ENCODE measurements around the gene OR6F1. TPM values are rescaled to one million over a fixed set of nuclear protein-coding genes. Genes with fewer than 3 reads are reported as not detected.
"Not testable (repeated sequence)": the region's sequence is repeated elsewhere in the genome, so short reads cannot be mapped to it uniquely, and the experiment has no call there.

Gene OR6F1
- total RNA-seq (2014; rRNA removed; shearing (Covaris generic)) = not detected in 2 replicates

- H3K27me3 ChIP-seq (ENCODE audit: control insufficient read depth, insufficient read depth, low read length) = no peaks in the 10 kb centered on the region
- no peaks in the 10 kb centered on the region for H3K36me3 ChIP-seq (replicated peaks; ENCODE audit: control insufficient read depth, insufficient read depth, low read length)
- DNase-seq = no peak
- H3K4me3 ChIP-seq (ENCODE audit: insufficient read depth, low read depth, low read length) = no peak within 1 kb of the TSS
Measured at GRCh38 chr1:247716546-247716945, at the start of gene OR6F1. OR6F1 (minus strand) TSS chr1:247716646; CDS start chr1:247712755, 3,891 bp downstream.

GRCh38 chr1:247760456-247760855 is 44.0 kb upstream of the OR6F1 start, which contains the start of gene OR1C1:
OR1C1 (minus strand) TSS chr1:247760556; CDS start chr1:247758406, 2,150 bp downstream.
- DNase-seq = no peak
- H3K36me3 ChIP-seq (replicated peaks; ENCODE audit: control insufficient read depth, insufficient read depth, low read length) = no peaks in the 10 kb centered on the region
- H3K4me3 ChIP-seq (ENCODE audit: insufficient read depth, low read depth, low read length) = no peak within 1 kb of the TSS
- H3K27me3 ChIP-seq (ENCODE audit: control insufficient read depth, insufficient read depth, low read length) = no peaks in the 10 kb centered on the region

GRCh38 chr1:247754311-247754710 is 37.9 kb upstream of the OR6F1 start:
- not testable (repeated sequence) for DNase-seq; H3K36me3 ChIP-seq (replicated peaks; ENCODE audit: control insufficient read depth, insufficient read depth, low read length); H3K4me3 ChIP-seq (ENCODE audit: insufficient read depth, low read depth, low read length); H3K27me3 ChIP-seq (ENCODE audit: control insufficient read depth, insufficient read depth, low read length)

- no peak overlapping the region for H3K4me3 ChIP-seq (ENCODE audit: insufficient read depth, low read depth, low read length)
- no peaks in the 10 kb centered on the region for H3K36me3 ChIP-seq (replicated peaks; ENCODE audit: control insufficient read depth, insufficient read depth, low read length)
- no peaks in the 10 kb centered on the region for H3K27me3 ChIP-seq (ENCODE audit: control insufficient read depth, insufficient read depth, low read length)
- no peak for DNase-seq
Measured at GRCh38 chr1:247749870-247750269, 33.4 kb upstream of the OR6F1 start.

- no peak within 1 kb of the TSS for H3K4me3 ChIP-seq (ENCODE audit: insufficient read depth, low read depth, low read length)
- no peak for DNase-seq
- H3K27me3 ChIP-seq (ENCODE audit: control insufficient read depth, insufficient read depth, low read length) = no peaks in the 10 kb centered on the region
- no peaks in the 10 kb centered on the region for H3K36me3 ChIP-seq (replicated peaks; ENCODE audit: control insufficient read depth, insufficient read depth, low read length)
Measured at GRCh38 chr1:247748041-247748440, 31.6 kb upstream of the OR6F1 start, which contains the start of gene OR14A2. OR14A2 (minus strand) TSS chr1:247748141.

GRCh38 chr1:247747616-247748015 is 31.2 kb upstream of the OR6F1 start:
- Histone ChIP-seq H3K36me3 (replicated peaks; ENCODE audit: control insufficient read depth, insufficient read depth, low read length) (no peaks in the 10 kb centered on the region), H3K4me3 (ENCODE audit: insufficient read depth, low read depth, low read length) (no peak overlapping the region), H3K27me3 (ENCODE audit: control insufficient read depth, insufficient read depth, low read length) (no peaks in the 10 kb centered on the region)
- DNase-seq = no peak

- DNase-seq = no peak
- no peaks in the 10 kb centered on the region for H3K27me3 ChIP-seq (ENCODE audit: control insufficient read depth, insufficient read depth, low read length)
- no peak overlapping the region for H3K4me3 ChIP-seq (ENCODE audit: insufficient read depth, low read depth, low read length)
- H3K36me3 ChIP-seq (replicated peaks; ENCODE audit: control insufficient read depth, insufficient read depth, low read length) = no peaks in the 10 kb centered on the region
Measured at GRCh38 chr1:247746391-247746935, 30.0 kb upstream of the OR6F1 start.

- not testable (repeated sequence) for H3K27me3 ChIP-seq (ENCODE audit: control insufficient read depth, insufficient read depth, low read length); H3K36me3 ChIP-seq (replicated peaks; ENCODE audit: control insufficient read depth, insufficient read depth, low read length); H3K4me3 ChIP-seq (ENCODE audit: insufficient read depth, low read depth, low read length); DNase-seq
Measured at GRCh38 chr1:247742215-247742760, 25.8 kb upstream of the OR6F1 start.

- DNase-seq = no peak
- H3K27me3 ChIP-seq (ENCODE audit: control insufficient read depth, insufficient read depth, low read length) = no peaks in the 10 kb centered on the region
- H3K36me3 ChIP-seq (replicated peaks; ENCODE audit: control insufficient read depth, insufficient read depth, low read length) = no peaks in the 10 kb centered on the region
- H3K4me3 ChIP-seq (ENCODE audit: insufficient read depth, low read depth, low read length) = no peak overlapping the region
Measured at GRCh38 chr1:247741756-247742155, 25.3 kb upstream of the OR6F1 start.

- no peak for DNase-seq
- Histone ChIP-seq H3K4me3 (ENCODE audit: insufficient read depth, low read depth, low read length) (no peak overlapping the region), H3K27me3 (ENCODE audit: control insufficient read depth, insufficient read depth, low read length) (no peaks in the 10 kb centered on the region), H3K36me3 (replicated peaks; ENCODE audit: control insufficient read depth, insufficient read depth, low read length) (no peaks in the 10 kb centered on the region)
Measured at GRCh38 chr1:247740721-247741120, 24.3 kb upstream of the OR6F1 start.

GRCh38 chr1:247738315-247738714 is 21.9 kb upstream of the OR6F1 start, which contains the start of gene OR14K1:
OR14K1 (plus strand) TSS chr1:247738615; CDS start chr1:247738615, 0 bp downstream.
- no peak for DNase-seq
- Histone ChIP-seq H3K27me3 (ENCODE audit: control insufficient read depth, insufficient read depth, low read length) (no peaks in the 10 kb centered on the region), H3K4me3 (ENCODE audit: insufficient read depth, low read depth, low read length) (no peak within 1 kb of the TSS)

GRCh38 chr1:247721222-247721621 is 4.8 kb upstream of the OR6F1 start:
- no peak for DNase-seq
- Histone ChIP-seq H3K4me3 (ENCODE audit: insufficient read depth, low read depth, low read length) (no peak overlapping the region), H3K36me3 (replicated peaks; ENCODE audit: control insufficient read depth, insufficient read depth, low read length) (no peaks in the 10 kb centered on the region), H3K27me3 (ENCODE audit: control insufficient read depth, insufficient read depth, low read length) (no peaks in the 10 kb centered on the region)

More at GRCh38 chr1:247738315-247738714, 21.9 kb upstream of the OR6F1 start, which contains the start of gene OR14K1:
- H3K36me3 ChIP-seq (replicated peaks; ENCODE audit: control insufficient read depth, insufficient read depth, low read length) = no peaks in the 10 kb centered on the region

GRCh38 chr1:247713753-247714152 is 2.7 kb downstream of the OR6F1 start:
- DNase-seq = no peak
- Histone ChIP-seq H3K36me3 (replicated peaks; ENCODE audit: control insufficient read depth, insufficient read depth, low read length) (no peaks in the 10 kb centered on the region), H3K27me3 (ENCODE audit: control insufficient read depth, insufficient read depth, low read length) (no peaks in the 10 kb centered on the region), H3K4me3 (ENCODE audit: insufficient read depth, low read depth, low read length) (no peak overlapping the region)

GRCh38 chr1:247710681-247711080 is 5.8 kb downstream of the OR6F1 start:
- not testable (repeated sequence) for H3K4me3 ChIP-seq (ENCODE audit: insufficient read depth, low read depth, low read length); DNase-seq; H3K27me3 ChIP-seq (ENCODE audit: control insufficient read depth, insufficient read depth, low read length); H3K36me3 ChIP-seq (replicated peaks; ENCODE audit: control insufficient read depth, insufficient read depth, low read length)

GRCh38 chr1:247701338-247701737 is 15.1 kb downstream of the OR6F1 start:
- H3K27me3 ChIP-seq (ENCODE audit: control insufficient read depth, insufficient read depth, low read length) = no peaks in the 10 kb centered on the region
- H3K36me3 ChIP-seq (replicated peaks; ENCODE audit: control insufficient read depth, insufficient read depth, low read length) = no peaks in the 10 kb centered on the region
- no peak for DNase-seq
- no peak overlapping the region for H3K4me3 ChIP-seq (ENCODE audit: insufficient read depth, low read depth, low read length)

Measured in H7 (cell line).